ENCODE data around the gene FAM241A.
"Not testable (repeated sequence)": the region's sequence is repeated elsewhere in the genome, so short reads cannot be mapped to it uniquely, and the experiment has no call there.

DNA sequence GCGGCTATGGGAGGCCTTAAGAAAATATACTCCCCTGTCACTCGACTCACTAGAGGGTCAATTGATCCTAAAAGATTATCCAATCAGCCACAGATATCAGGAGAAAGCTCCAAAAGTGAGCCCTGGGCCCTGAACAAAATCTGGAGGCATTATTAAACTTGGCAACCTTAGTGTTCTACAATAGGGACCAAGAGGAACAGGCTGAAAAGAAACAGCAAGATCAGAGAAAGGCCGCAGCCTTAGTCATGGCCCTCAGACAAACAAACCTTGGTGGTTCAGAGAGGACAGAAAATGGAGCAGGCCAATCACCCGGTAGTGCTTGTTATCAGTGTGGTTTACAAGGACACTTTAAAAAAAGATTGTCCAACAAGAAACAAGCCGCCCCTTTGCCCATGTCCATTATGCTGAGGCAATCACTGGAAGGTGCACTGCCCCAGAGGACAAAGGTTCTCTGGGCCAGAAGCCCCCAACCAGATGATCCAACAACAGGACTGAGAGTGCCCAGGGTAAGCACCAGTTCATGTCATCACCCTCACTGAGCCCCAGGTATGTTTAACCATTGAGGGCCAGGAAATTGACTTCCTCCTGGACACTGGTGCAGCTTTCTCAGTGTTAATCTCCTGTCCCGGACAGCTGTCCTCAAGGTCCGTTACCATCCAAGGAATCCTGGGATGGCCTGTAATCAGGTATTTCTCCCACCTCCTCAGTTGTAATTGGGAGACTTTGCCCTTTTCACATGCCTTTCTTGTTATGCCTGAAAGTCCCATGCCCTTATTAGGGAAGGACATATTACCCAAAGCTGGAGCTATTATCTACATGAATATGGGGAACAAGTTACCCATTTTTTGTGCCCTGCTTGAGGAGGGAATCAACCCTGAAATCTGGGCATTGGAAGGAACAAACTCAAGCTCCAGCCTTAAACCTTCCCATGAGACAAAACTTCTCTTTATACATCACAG lies 63.2 kb downstream of the FAM241A start:
- not testable (repeated sequence) for TF ChIP-seq POLR2A, POLR2AphosphoS5, EP300 (IDR thresholded peaks at IDR 0.05)
- TF ChIP-seq, protein P1, sequence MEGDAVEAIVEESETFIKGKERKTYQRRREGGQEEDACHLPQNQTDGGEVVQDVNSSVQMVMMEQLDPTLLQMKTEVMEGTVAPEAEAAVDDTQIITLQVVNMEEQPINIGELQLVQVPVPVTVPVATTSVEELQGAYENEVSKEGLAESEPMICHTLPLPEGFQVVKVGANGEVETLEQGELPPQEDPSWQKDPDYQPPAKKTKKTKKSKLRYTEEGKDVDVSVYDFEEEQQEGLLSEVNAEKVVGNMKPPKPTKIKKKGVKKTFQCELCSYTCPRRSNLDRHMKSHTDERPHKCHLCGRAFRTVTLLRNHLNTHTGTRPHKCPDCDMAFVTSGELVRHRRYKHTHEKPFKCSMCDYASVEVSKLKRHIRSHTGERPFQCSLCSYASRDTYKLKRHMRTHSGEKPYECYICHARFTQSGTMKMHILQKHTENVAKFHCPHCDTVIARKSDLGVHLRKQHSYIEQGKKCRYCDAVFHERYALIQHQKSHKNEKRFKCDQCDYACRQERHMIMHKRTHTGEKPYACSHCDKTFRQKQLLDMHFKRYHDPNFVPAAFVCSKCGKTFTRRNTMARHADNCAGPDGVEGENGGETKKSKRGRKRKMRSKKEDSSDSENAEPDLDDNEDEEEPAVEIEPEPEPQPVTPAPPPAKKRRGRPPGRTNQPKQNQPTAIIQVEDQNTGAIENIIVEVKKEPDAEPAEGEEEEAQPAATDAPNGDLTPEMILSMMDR (IDR thresholded peaks at IDR 0.05), result not testable (repeated sequence)

All from gastroesophageal sphincter (tissue), 3 donors.